GM12873 (cell line): Measurements from ENCODE around the gene TEDC1.

ENCODE experiments used
- CTCF ChIP-seq: IDR thresholded peaks from 2 replicates; pipeline ENCODE4 v1.5.1; 2012; ENCODE audit warnings: low read depth, mild to moderate bottlenecking, moderate library complexity, low read length, control low read depth; ENCODE audit not compliant: insufficient read depth; ENCODE audit errors: missing control alignments

Gene TEDC1

GRCh38 chr14:105496831-105497591 is 6.0 kb downstream of the TEDC1 start:
- no peak for TF ChIP-seq CTCF

- no peak for TF ChIP-seq CTCF
Observed at GRCh38 chr14:105497671-105498429, 6.8 kb downstream of the TEDC1 start.

GRCh38 chr14:105498430-105499255 is 7.6 kb downstream of the TEDC1 start:
- no peak for TF ChIP-seq CTCF

GRCh38 chr14:105499256-105500035 is 8.4 kb downstream of the TEDC1 start:
- TF ChIP-seq CTCF: no peak

- no peak for TF ChIP-seq CTCF
Observed at GRCh38 chr14:105500036-105500725, 9.1 kb downstream of the TEDC1 start.

- TF ChIP-seq CTCF: no peak
Observed at GRCh38 chr14:105500726-105501101, 9.7 kb downstream of the TEDC1 start.
